C4-2B (cell line): Measurements from ENCODE around the gene TRERF1.

Source experiments
- H3K27ac ChIP-seq: fragments of 450-650 bp; 2 replicates; pipeline ENCODE4 v1.5.1; 2017
- CTCF ChIP-seq: fragments of 450-650 bp; conservative IDR thresholded peaks from 2 replicates; pipeline ENCODE4 v1.5.1; 2017; ENCODE audit warnings: mild to moderate bottlenecking
- ZFX ChIP-seq: fragments of 450-650 bp; IDR thresholded peaks from 2 replicates; pipeline ENCODE4 v1.6.1; 2017

TRERF1 gene

GRCh38 chr6:42374018-42374669 lies 77.6 kb downstream of the TRERF1 start:
- TF ChIP-seq ZFX (no peak), CTCF (no peak)
- no peak overlapping the region for H3K27ac ChIP-seq

- no peak overlapping the region for H3K27ac ChIP-seq
- TF ChIP-seq ZFX (no peak), CTCF (no peak)
Measured at GRCh38 chr6:42372699-42373098, 79.0 kb downstream of the TRERF1 start.

- H3K27ac ChIP-seq = no peak overlapping the region
- TF ChIP-seq ZFX = no peak
- TF ChIP-seq CTCF = no peak
Measured at GRCh38 chr6:42370323-42370985, 81.3 kb downstream of the TRERF1 start.

GRCh38 chr6:42369568-42369967 lies 82.2 kb downstream of the TRERF1 start:
- TF ChIP-seq ZFX (no peak), CTCF (no peak)

DNA sequence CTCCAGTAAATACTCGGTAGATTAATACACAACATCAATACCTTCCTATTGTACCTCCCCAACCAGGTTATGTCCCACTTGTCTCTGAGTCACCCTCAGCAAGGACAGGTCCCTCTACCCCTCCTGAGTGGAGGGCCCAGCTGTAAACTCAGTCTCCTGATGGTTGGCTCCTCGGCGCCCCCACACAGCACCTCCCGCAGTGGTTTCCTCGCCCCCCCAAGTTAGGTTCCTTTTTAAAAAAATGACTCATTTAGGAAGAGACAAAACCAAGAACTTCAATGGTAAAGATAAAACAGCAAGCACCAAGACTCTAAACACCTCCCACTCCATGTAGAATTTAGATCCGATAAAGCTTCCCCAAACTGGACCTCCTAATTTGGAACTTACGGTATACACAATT lies 83.5 kb downstream of the TRERF1 start:
- TF ChIP-seq CTCF (no peak), ZFX (no peak)
- H3K27ac ChIP-seq = no peak overlapping the region

More at GRCh38 chr6:42369568-42369967, 82.2 kb downstream of the TRERF1 start:
- no peak overlapping the region for H3K27ac ChIP-seq

DNA sequence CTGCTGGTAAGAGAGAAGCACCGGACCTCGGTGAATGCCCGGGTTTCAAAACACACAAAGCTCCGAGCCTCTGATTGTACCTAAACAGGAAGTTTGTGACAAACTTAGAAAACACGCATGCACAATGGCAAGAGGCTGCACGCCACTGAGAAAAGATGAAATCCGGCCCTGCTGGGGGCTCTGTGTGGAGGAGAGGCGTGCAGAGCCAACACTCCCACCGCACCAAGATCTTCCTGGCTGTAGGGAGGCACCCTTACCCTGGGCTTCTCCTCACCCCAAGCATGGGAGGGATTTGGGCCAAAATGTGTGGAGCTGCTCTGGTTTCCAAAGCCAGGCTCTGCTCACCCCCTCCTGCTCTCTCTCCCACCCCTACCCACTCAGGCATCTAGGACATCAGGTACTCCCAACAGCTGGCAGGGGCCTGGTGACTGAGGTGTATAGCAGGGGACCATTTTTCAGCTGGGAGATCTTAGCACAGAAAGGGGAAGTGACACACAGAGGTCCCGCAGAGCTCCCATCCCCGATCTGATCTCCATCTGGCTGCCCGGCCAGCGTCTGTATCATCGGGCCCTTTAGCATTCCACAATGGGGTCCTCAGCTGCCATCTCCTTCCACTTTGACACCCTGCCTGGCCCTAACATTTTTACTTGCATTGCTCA lies 84.2 kb downstream of the TRERF1 start:
- no peak overlapping the region for H3K27ac ChIP-seq
- no peak for TF ChIP-seq CTCF
- no peak for TF ChIP-seq ZFX

DNA sequence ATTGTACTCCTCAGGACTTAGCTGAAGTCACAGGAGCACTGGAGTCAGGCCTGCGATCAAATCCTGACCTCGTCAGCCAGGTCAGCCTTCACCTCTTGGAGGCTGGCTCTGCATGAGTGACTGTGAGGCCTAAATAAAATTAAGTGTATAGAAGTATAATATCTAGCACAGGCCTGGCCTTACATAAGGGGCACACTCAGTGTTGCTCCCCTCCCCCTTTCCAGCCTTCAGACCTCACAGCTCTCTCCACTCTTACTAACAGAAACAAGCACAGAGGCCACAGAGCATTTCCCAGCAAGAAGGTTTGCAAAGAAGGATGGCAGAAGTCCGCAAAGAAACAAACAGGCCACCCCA lies 84.8 kb downstream of the TRERF1 start:
- H3K27ac ChIP-seq = no peak overlapping the region
- TF ChIP-seq ZFX = no peak
- TF ChIP-seq CTCF = no peak
